H9 (cell line): ENCODE measurements around the gene WDPCP. TPM values are rescaled to one million over a fixed set of nuclear protein-coding genes. Genes with fewer than 3 reads are reported as not detected.
A peak's percentile ranks its signal among the peaks of the same experiment; 100 is the strongest.

ENCODE experiments used
- DNase-seq: peaks from one replicate; pipeline ENCODE4 v3.0.0-alpha.2; 2017
- H2AFZ ChIP-seq: one replicate; pipeline ENCODE4 v1.6.1; 2013; ENCODE audit warnings: mild to moderate bottlenecking, low read length, control low read depth, moderate library complexity
- H2AK5ac ChIP-seq: 2 replicates; pipeline ENCODE4 v1.6.1; 2013; ENCODE audit warnings: low read length, control low read depth, mixed read lengths; ENCODE audit not compliant: insufficient read length
- H2BK120ac ChIP-seq: one replicate; pipeline ENCODE4 v1.6.1; 2013; ENCODE audit warnings: low read depth, mild to moderate bottlenecking, low read length, control low read depth, inconsistent platforms; ENCODE audit not compliant: poor library complexity, severe bottlenecking
- H2BK12ac ChIP-seq: 2 replicates; pipeline ENCODE4 v1.6.1; 2013; ENCODE audit warnings: low read length, control low read depth, mixed read lengths, low read depth; ENCODE audit not compliant: insufficient read length
- H2BK15ac ChIP-seq: 2 replicates; pipeline ENCODE4 v1.6.1; 2013; ENCODE audit warnings: low read depth, low read length, control low read depth
- H2BK20ac ChIP-seq: one replicate; pipeline ENCODE4 v1.6.1; 2013; ENCODE audit warnings: low read depth, mild to moderate bottlenecking, low read length, control low read depth, inconsistent platforms; ENCODE audit not compliant: poor library complexity, severe bottlenecking
- H2BK5ac ChIP-seq: 2 replicates; pipeline ENCODE4 v1.6.1; 2013; ENCODE audit warnings: low read length, control low read depth, mixed read lengths; ENCODE audit not compliant: insufficient read length
- H3K14ac ChIP-seq: 2 replicates; pipeline ENCODE4 v1.6.1; 2013; ENCODE audit warnings: low read length, control low read depth; ENCODE audit not compliant: insufficient read depth
- H3K18ac ChIP-seq: 2 replicates; pipeline ENCODE4 v1.6.1; 2013; ENCODE audit warnings: low read depth, mild to moderate bottlenecking, mixed read lengths, low read length, control low read depth; ENCODE audit not compliant: insufficient read length
- H3K23ac ChIP-seq: 2 replicates; pipeline ENCODE4 v1.6.1; 2013; ENCODE audit warnings: low read length, control low read depth, mixed read lengths, low read depth; ENCODE audit not compliant: insufficient read length
- H3K23me2 ChIP-seq: 2 replicates; pipeline ENCODE4 v1.6.1; 2013; ENCODE audit warnings: low read depth, mild to moderate bottlenecking, mixed read lengths, low read length, control low read depth; ENCODE audit not compliant: insufficient read length, poor library complexity, severe bottlenecking
- H3K27ac ChIP-seq: 2 replicates; pipeline ENCODE4 v1.5.1; 2013; ENCODE audit warnings: low read length, control low read depth, mixed read lengths, low read depth; ENCODE audit not compliant: insufficient read length
- H3K27me3 ChIP-seq: 2 replicates; pipeline ENCODE4 v1.6.1; 2013; ENCODE audit warnings: low read length, control low read depth, inconsistent platforms; ENCODE audit not compliant: insufficient read depth
- H3K4ac ChIP-seq: 2 replicates; pipeline ENCODE4 v1.6.1; 2013; ENCODE audit warnings: low read depth, mild to moderate bottlenecking, control low read depth, inconsistent platforms, low read length, moderate library complexity
- H3K4me1 ChIP-seq: 2 replicates; pipeline ENCODE4 v1.6.1; 2013; ENCODE audit warnings: low read length, control low read depth, inconsistent platforms; ENCODE audit not compliant: insufficient read depth
- H3K4me2 ChIP-seq: 2 replicates; pipeline ENCODE4 v1.6.1; 2013; ENCODE audit warnings: low read length, control low read depth, mixed read lengths; ENCODE audit not compliant: insufficient read length, insufficient read depth
- H3K56ac ChIP-seq: 2 replicates; pipeline ENCODE4 v1.6.1; 2013; ENCODE audit warnings: low read depth, mild to moderate bottlenecking, mixed read lengths, low read length, control low read depth; ENCODE audit not compliant: insufficient read length
- H3K79me1 ChIP-seq: 2 replicates; pipeline ENCODE4 v1.6.1; 2013; ENCODE audit warnings: low read depth, mild to moderate bottlenecking, moderate library complexity, low read length, control low read depth, inconsistent platforms; ENCODE audit not compliant: insufficient read depth, poor library complexity, severe bottlenecking
- H3K79me2 ChIP-seq: 2 replicates; pipeline ENCODE4 v1.6.1; 2013; ENCODE audit warnings: low read length, control low read depth, inconsistent platforms; ENCODE audit not compliant: insufficient read depth
- H3K9ac ChIP-seq: 2 replicates; pipeline ENCODE4 v1.6.1; 2013; ENCODE audit warnings: low read length, control low read depth, mixed read lengths; ENCODE audit not compliant: insufficient read length; ENCODE audit errors: extremely low read depth
- H3K9me3 ChIP-seq: one replicate; pipeline ENCODE4 v1.6.1; 2013; ENCODE audit warnings: low read depth, low read length, inconsistent platforms; ENCODE audit not compliant: control insufficient read depth
- H3T11ph ChIP-seq: one replicate; pipeline ENCODE4 v1.6.1; 2013; ENCODE audit warnings: mild to moderate bottlenecking, low read length, control low read depth, inconsistent platforms
- H4K20me1 ChIP-seq: one replicate; pipeline ENCODE4 v1.6.1; 2013; ENCODE audit not compliant: control insufficient read depth, insufficient read length, insufficient read depth
- H4K5ac ChIP-seq: 2 replicates; pipeline ENCODE4 v1.6.1; 2013; ENCODE audit warnings: low read depth, mild to moderate bottlenecking, mixed read lengths, low read length, control low read depth; ENCODE audit not compliant: insufficient read length
- H4K8ac ChIP-seq: replicated peaks from 2 replicates; pipeline ENCODE4 v1.6.1; 2013; ENCODE audit warnings: low read length, control low read depth, mixed read lengths, low read depth; ENCODE audit not compliant: insufficient read length
- H4K91ac ChIP-seq: 2 replicates; pipeline ENCODE4 v1.6.1; 2013; ENCODE audit warnings: low read depth, mild to moderate bottlenecking, moderate library complexity, mixed read lengths, low read length, control low read depth; ENCODE audit not compliant: insufficient read length
- H3K27ac Mint-ChIP-seq, 3 experiments: 2 replicates in 2 of 3; 3 replicates in 1 of 3; pipeline ENCODE4 v1.8.0; 2020 to 2021; ENCODE audit warnings: mixed read lengths in 3 of 3, mild to moderate bottlenecking in 1 of 3, moderate library complexity in 1 of 3
- H3K27me3 Mint-ChIP-seq: 2 replicates; pipeline ENCODE4 v1.8.0; 2021; ENCODE audit warnings: low read depth, mild to moderate bottlenecking, moderate library complexity, mixed read lengths
- H3K36me3 Mint-ChIP-seq, 3 experiments: 2 replicates in 2 of 3; 3 replicates in 1 of 3; pipeline ENCODE4 v1.8.0; 2020 to 2021; ENCODE audit warnings: low read depth in 3 of 3, mixed read lengths in 3 of 3; ENCODE audit not compliant: insufficient read depth in 1 of 3
- H3K4me1 Mint-ChIP-seq, 2 experiments: 2 replicates each; pipeline ENCODE4 v1.8.0; 2020; ENCODE audit warnings: mixed read lengths in 2 of 2
- H3K4me3 Mint-ChIP-seq, 2 experiments: 2 replicates in 1 of 2; 3 replicates in 1 of 2; pipeline ENCODE4 v1.8.0; 2020 to 2021; ENCODE audit warnings: mild to moderate bottlenecking in 2 of 2, mixed read lengths in 2 of 2, moderate library complexity in 1 of 2
- H3K9me3 Mint-ChIP-seq, 2 experiments: 2 replicates in 1 of 2; 3 replicates in 1 of 2; pipeline ENCODE4 v1.8.0; 2020; ENCODE audit warnings: mild to moderate bottlenecking in 2 of 2, mixed read lengths in 2 of 2, moderate library complexity in 1 of 2
- CTCF ChIP-seq: fragments of 200-600 bp; sonication (generic); conservative IDR thresholded peaks from 3 replicates; pipeline ENCODE4 v1.8.0; 2021; ENCODE audit warnings: antibody characterized with exemption, mild to moderate bottlenecking
- WGBS: extraction: QIAGEN DNeasy Blood & Tissue Kit; methylation state at CpG from one replicate; pipeline ENCODE4 v1.1.7; 2013; ENCODE audit warnings: missing lambda C conversion rate, low lambda C conversion rate, mixed read lengths; ENCODE audit not compliant: insufficient read length; ENCODE audit errors: extremely low coverage; 5-methylcytosine and 5-hydroxymethylcytosine counted together
- total RNA-seq: library from RNA; stranded (reverse); gene quantifications from 2 replicates; pipeline ENCODE4 v1.2.1, GENCODE V29; 2021

Gene WDPCP
- total RNA-seq, 1 experiment from 2014 or later: 22.4 TPM

GRCh38 chr2:63189026-63189425, 399.3 kb downstream of the WDPCP start:
- Histone ChIP-seq H3K27ac (no peak overlapping the region), H3K9me3 (no peaks in the 10 kb centered on the region), H2BK12ac (no peak overlapping the region), H3K18ac (no peak overlapping the region), H3T11ph (no peak overlapping the region), H2BK20ac (no peak overlapping the region), H3K56ac (no peak overlapping the region), H2AFZ (peak overlapping the region; percentile 94), H3K14ac (no peak overlapping the region), H3K79me2 (no peaks in the 10 kb centered on the region), H3K23me2 (no peaks in the 10 kb centered on the region), H3K23ac (no peak overlapping the region), H3K9ac (no peak overlapping the region), H4K8ac (no peak overlapping the region), H3K4ac (no peak overlapping the region), H2AK5ac (no peak overlapping the region), H2BK5ac (no peak overlapping the region), H2BK120ac (no peak overlapping the region), H4K91ac (no peak overlapping the region), H3K4me1 (no peaks in the 10 kb centered on the region), H3K4me2 (no peak overlapping the region), H3K79me1 (no peaks in the 10 kb centered on the region), H4K20me1 (no peaks in the 10 kb centered on the region), H2BK15ac (no peak overlapping the region), H3K27me3 (no peaks in the 10 kb centered on the region), H4K5ac (no peak overlapping the region)
- WGBS: no CpG with 5 or more reads among the region's 4 CpGs
- Mint-ChIP-seq H3K9me3 (peaks cover 10 to 11% of the 10 kb centered on the region in 2 experiments), H3K27me3 (no peaks in the 10 kb centered on the region; the same call in 1 of the 2 replicates), H3K27ac (no peak overlapping the region), H3K36me3 (peaks cover 0 to 13% (median 8%) of the 10 kb centered on the region in 3 experiments; a peak in 4 of 7 replicates), H3K4me3 (no peak overlapping the region), H3K4me1 (peaks cover 5% of the 10 kb centered on the region in 2 experiments)
- DNase-seq: peak; percentile 67
- peak; percentile 88 for TF ChIP-seq CTCF
